KOPT-K1 (cell line): ENCODE results near the gene C8G.

Experiments used
- H3K27ac ChIP-seq: fragments of 200-600 bp; sonication (generic); 2 replicates; pipeline ENCODE4 v1.5.1; 2016; ENCODE audit warnings: antibody characterized with exemption, mild to moderate bottlenecking, low read depth, low read length; ENCODE audit not compliant: poor library complexity, severe bottlenecking
- H3K36me3 ChIP-seq: fragments of 200-600 bp; sonication (generic); 2 replicates; pipeline ENCODE4 v1.5.1; 2017; ENCODE audit warnings: antibody characterized with exemption, mild to moderate bottlenecking, low read length, moderate library complexity; ENCODE audit not compliant: insufficient read depth
- H3K9me3 ChIP-seq: fragments of 200-600 bp; sonication (generic); 2 replicates; pipeline ENCODE4 v1.5.1; 2017; ENCODE audit warnings: antibody characterized with exemption, low read length, mild to moderate bottlenecking; ENCODE audit not compliant: insufficient read depth, poor library complexity, severe bottlenecking

Gene C8G

DNA sequence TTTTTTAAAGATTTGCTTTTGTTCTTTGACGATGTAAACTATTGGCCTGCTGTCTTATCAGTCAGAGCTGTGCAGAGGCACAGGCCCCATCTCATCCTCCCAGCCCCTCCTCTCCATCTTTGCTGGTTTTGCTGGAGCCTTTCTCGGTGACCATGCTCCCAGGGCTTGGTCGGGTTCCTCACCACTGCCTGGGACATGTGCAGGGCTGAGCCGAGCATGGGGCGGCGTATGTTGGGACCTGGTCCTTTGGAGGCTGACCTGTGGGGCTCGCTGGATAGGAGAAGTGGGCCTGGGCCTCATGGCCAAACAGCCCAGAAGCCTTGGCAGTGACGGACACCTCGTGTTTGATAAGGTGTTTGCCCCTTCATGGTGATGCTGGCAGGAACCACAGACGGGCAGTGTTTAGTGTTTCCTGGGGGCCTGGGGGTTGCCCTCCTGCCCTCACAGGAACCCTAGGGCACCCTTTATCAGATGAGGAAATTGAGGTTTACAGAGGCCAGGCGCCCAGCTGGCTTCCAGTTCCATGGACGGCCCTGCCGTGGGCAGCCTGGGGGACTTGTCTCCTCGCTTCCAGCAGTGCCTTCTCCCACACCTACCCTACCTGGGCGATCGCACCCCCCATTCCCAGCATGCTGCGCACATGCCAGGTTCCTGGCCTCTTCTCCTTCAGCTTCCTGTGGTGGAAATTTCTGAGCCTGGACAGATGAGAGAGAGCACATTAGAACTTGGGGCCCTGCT lies 31.2 kb upstream of the C8G start:
- Histone ChIP-seq H3K36me3 (peaks cover 86% of the 10 kb centered on the region), H3K27ac (no peak overlapping the region), H3K9me3 (no peaks in the 10 kb centered on the region)

DNA sequence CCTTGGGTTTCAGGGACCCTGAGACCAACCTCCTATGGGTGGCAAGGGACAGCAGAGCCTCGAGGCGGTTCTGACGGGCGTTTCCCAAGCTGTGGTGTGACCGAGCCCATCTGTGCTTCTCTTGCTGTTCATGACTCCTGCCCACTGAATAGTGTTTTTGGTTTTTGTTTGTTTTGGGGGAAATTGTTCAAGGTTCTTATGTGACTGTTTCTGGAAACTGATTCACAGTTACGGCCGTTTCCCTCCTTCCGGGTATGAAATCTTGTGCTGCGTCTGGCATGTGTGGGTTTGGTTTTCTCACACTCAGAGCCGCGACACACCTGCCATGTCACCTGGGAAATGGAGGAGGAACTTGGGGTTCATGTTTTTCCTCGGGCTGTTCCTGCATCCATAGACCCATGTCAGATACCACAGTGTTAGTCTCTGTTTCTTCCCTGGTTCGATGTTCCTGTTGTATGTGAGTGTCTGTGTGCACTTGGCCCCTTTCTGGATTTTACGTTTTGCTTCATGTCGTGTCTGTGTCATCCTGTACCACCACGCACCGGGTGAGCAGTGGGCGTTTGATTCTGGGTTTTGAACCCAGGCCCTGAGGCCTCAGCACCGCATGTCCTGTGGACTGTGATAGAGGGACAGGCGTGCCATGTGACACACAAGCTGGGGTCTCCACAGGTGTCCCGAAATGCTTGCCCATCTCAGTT lies 29.3 kb upstream of the C8G start:
- H3K36me3 ChIP-seq, result peaks cover 83% of the 10 kb centered on the region

DNA sequence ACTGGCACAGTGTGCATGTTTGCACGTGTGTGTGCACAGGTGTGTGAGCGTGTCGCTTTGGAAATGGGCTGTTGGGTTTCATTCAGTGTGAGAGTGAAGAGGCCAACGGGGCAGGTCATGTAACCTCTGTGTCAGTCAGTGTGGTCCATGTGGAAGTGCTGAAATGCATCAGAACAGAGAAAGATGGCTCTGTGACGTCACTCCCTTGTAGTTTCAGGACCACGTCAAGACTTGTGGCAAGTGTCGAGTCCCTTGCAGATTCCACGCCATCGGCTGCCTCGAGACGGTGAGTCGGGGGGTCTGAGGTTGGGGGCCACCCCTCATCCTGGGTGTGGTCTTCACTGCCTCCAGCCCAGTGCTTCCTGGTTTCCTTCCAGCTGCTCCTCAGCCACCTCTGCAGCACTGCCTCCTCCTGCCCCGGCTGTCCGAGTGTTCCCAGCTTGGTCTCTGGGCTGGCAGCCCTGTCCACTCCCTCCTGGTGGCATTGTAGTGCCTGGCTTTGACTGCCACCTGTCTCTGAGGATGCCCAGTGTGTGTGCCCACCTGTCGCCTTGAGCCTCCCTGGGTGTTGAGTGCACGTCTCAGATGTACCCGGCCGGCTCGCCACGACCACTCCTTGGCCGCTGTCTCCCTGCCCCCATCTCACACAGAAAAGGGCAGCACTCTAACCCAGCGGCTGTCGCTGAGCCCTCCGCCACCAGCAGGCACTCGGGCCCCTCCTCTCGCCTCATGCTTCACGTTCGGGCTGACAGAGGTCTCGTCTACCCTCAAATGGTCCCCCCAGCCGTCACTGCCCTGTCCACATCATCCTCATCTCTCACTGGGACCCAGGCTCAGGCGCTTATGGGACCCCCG lies 28.5 kb upstream of the C8G start:
- H3K9me3 ChIP-seq, result no peaks in the 10 kb centered on the region
- H3K27ac ChIP-seq, result no peak overlapping the region
- peaks cover 83% of the 10 kb centered on the region for H3K36me3 ChIP-seq

More for the DNA sequence above, 29.3 kb upstream of the C8G start:
- Histone ChIP-seq H3K27ac (no peak overlapping the region), H3K9me3 (no peaks in the 10 kb centered on the region)

GRCh38 chr9:136917902-136918301 lies 27.1 kb upstream of the C8G start:
- Histone ChIP-seq H3K36me3 (peaks cover 84% of the 10 kb centered on the region), H3K9me3 (no peaks in the 10 kb centered on the region), H3K27ac (no peak overlapping the region)

DNA sequence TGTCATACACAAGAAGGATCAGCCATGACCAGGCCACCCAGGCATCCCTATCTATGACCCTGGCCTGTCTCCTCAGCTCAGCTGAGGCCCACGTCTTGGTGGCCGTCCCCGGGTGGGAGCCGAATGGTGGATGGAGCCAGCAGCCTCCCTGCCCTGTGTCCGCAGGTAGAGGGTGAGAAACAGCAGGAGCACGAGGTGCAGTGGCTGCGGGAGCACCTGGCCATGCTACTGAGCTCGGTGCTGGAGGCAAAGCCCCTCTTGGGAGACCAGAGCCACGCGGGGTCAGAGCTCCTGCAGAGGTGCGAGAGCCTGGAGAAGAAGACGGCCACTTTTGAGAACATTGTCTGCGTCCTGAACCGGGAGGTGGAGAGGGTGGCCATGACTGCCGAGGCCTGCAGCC lies 25.0 kb upstream of the C8G start:
- Histone ChIP-seq H3K36me3 (peaks cover 81% of the 10 kb centered on the region), H3K27ac (no peak overlapping the region), H3K9me3 (no peaks in the 10 kb centered on the region)

GRCh38 chr9:136920734-136921231 lies 24.3 kb upstream of the C8G start:
- Histone ChIP-seq H3K9me3 (no peaks in the 10 kb centered on the region), H3K27ac (no peak overlapping the region), H3K36me3 (peaks cover 81% of the 10 kb centered on the region)

DNA sequence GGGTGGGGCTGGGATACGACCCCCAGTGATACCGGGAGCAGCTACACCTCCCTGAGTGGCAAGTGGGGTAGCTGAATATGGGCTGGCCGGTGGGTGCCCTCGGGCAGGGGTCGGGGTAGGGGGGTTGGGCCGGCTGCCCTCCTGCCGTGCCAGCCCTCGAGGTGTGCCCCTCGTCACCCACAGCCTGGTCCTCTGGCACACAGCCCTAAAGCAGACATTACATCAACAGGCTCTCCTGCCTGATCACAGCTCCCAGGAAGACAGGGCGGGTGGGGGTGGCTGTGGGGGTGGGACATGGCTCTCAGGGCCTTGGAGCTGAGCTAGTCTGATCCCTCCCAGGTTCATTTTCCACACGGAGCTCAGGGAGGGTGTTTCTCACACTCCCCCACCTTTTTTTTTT lies 23.7 kb upstream of the C8G start:
- no peaks in the 10 kb centered on the region for H3K9me3 ChIP-seq
- H3K27ac ChIP-seq, result no peak overlapping the region
- H3K36me3 ChIP-seq, result peaks cover 81% of the 10 kb centered on the region

GRCh38 chr9:136921718-136922117 lies 23.3 kb upstream of the C8G start:
- Histone ChIP-seq H3K9me3 (no peaks in the 10 kb centered on the region), H3K36me3 (peaks cover 81% of the 10 kb centered on the region), H3K27ac (no peak overlapping the region)

DNA sequence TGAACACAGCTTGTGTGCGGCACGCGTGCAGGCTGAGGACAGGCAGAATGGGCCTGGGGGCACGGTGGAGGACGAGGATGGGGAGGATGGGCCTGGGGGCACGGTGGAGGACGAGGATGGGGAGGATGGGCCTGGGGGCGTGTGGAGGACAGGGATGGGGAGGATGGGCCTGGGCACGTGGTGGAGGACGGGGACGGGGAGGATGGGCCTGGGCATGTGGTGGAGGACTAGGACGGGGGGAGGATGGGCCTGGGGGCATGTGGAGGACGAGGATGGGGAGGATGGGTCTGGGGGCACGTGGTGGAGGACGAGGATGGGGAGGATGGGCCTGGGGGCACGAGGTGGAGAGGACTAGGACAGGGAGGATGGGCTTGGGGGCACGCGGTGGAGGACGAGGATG lies 22.5 kb upstream of the C8G start:
- H3K36me3 ChIP-seq, result peaks cover 81% of the 10 kb centered on the region
- no peak overlapping the region for H3K27ac ChIP-seq
- H3K9me3 ChIP-seq, result no peaks in the 10 kb centered on the region

- H3K36me3 ChIP-seq, result peaks cover 91% of the 10 kb centered on the region
- no peak overlapping the region for H3K27ac ChIP-seq
- no peaks in the 10 kb centered on the region for H3K9me3 ChIP-seq
Observed at GRCh38 chr9:136923881-136924280, 21.2 kb upstream of the C8G start.

DNA sequence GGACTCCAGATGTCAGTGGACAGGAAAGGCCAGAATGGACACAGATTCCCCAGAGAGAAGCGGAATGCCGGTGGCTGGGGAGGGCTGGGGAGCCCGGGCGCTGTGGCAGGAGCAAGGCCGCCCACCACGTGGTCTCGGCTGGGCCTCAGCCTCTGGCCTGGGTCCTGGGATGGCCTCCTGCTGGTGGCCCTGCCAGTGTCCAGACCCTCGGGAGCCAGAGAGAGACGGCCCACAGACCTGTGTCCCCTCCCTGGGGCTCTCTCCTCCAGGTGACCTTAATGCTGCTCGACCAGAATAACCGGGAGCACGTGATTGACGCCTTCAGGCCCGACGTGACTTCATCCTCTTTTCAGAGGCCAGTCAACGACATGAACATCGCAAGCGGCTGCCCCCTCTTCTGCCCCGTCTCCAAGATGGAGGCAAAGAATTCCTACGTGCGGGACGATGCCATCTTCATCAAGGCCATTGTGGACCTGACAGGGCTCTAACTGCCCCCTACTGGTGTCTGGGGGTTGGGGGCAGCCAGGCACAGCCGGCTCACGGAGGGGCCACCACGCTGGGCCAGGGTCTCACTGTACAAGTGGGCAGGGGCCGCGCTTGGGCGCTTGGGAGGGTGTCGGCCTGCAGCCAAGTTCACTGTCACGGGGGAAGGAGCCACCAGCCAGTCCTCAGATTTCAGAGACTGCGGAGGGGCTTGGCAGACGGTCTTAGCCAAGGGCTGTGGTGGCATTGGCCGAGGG lies 19.5 kb upstream of the C8G start:
- Histone ChIP-seq H3K27ac (no peak overlapping the region), H3K36me3 (peaks cover 92% of the 10 kb centered on the region), H3K9me3 (no peaks in the 10 kb centered on the region)

GRCh38 chr9:136926154-136926704 lies 18.8 kb upstream of the C8G start:
- Histone ChIP-seq H3K27ac (no peak overlapping the region), H3K9me3 (no peaks in the 10 kb centered on the region), H3K36me3 (peaks cover 86% of the 10 kb centered on the region)

- Histone ChIP-seq H3K9me3 (no peaks in the 10 kb centered on the region), H3K36me3 (peaks cover 81% of the 10 kb centered on the region)
Observed at GRCh38 chr9:136926749-136927148, 18.3 kb upstream of the C8G start.

More at GRCh38 chr9:136926749-136927148, 18.3 kb upstream of the C8G start:
- no peak overlapping the region for H3K27ac ChIP-seq
